Central memory CD8-positive, alpha-beta T cell (primary cell): ENCODE measurements around the gene FAM89B.

ENCODE experiments used
- ATAC-seq: fragments of 150-1000 bp; cut with Tn5 transposase; replicated peaks from 2 replicates; pipeline ENCODE4 v1.10.0; 2022; ENCODE audit warnings: mild to moderate bottlenecking, moderate FRiP score, moderate number of reproducible peaks; ENCODE audit not compliant: poor library complexity, severe bottlenecking; ENCODE audit errors: extremely low read depth
- DNase-seq, 2 donors: peaks; one replicate each; pipeline ENCODE4 v3.0.0; 2021; ENCODE audit warnings: low spot score in 2 of 2
- H3K27ac Mint-ChIP-seq: one replicate; pipeline ENCODE4 v1.8.0; 2022; ENCODE audit warnings: low read depth, mild to moderate bottlenecking, moderate library complexity, mixed read lengths
- H3K27me3 Mint-ChIP-seq: one replicate; pipeline ENCODE4 v1.8.0; 2022; ENCODE audit warnings: mixed read lengths
- H3K36me3 Mint-ChIP-seq: one replicate; pipeline ENCODE4 v1.8.0; 2022; ENCODE audit warnings: mild to moderate bottlenecking, moderate library complexity, mixed read lengths; ENCODE audit not compliant: insufficient read depth
- H3K4me1 Mint-ChIP-seq: one replicate; pipeline ENCODE4 v1.8.0; 2022; ENCODE audit warnings: mixed read lengths
- H3K4me3 Mint-ChIP-seq: one replicate; pipeline ENCODE4 v1.8.0; 2022; ENCODE audit warnings: mild to moderate bottlenecking, moderate library complexity, mixed read lengths
- H3K9me3 Mint-ChIP-seq: one replicate; pipeline ENCODE4 v1.8.0; 2022; ENCODE audit warnings: mixed read lengths

The FAM89B gene

DNA sequence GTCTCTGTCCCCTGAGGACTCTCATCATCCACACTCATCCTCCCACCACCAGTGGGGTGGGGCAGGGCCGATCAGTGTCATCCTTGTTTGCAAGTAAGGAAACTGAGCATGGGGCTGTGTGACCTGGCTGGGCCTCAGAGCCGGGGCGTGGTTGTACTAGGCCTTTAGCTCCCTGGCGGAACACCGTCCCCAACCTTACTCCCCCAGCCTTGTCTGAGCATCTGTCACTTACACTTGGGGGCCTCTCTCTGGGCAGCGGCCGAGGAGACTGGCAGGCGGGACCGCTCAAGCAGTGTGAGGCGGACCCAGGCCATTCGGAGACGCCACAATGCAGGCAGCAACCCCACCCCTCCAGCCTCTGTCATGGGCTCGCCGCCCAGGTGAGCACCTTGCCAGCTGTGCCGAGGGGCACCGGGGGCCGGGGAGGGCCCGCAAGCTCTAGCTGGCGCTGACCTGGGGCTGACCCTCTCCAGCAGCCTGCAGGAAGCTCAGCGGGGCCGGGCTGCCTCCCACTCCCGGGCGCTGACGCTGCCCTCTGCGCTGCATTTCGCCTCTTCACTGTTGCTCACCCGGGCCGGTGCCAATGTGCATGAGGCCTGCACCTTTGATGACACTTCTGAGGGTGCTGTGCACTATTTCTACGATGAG, 47.1 kb downstream of the FAM89B start:
- Mint-ChIP-seq H3K36me3 (peaks cover 34% of the 10 kb centered on the region), H3K9me3 (no peaks in the 10 kb centered on the region), H3K27ac (no peak overlapping the region), H3K4me3 (no peak overlapping the region), H3K4me1 (peaks cover 22% of the 10 kb centered on the region), H3K27me3 (no peaks in the 10 kb centered on the region)
- DNase-seq (no peak), ATAC-seq (no peak)

DNA sequence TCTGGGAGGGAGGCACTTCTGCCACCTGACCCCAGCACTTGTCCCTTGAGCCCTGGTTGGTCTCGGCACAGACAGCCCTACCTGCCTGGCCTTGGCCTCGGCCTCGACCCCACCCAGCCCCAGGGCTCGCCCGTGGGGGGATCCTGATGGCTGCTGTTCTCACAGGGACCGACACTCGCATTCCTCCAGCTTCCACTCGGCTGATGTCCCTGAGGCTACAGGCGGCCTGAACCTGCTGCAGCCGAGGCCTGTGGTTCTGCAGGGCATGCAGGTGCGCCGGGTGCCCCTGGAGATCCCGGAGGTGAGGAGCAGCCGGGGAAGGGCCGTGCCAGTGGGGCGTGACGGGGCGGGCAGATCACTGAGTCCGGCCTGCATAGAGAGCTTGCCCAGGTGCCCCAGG, 48.3 kb downstream of the FAM89B start:
- Mint-ChIP-seq H3K27ac (no peak overlapping the region), H3K36me3 (peaks cover 25% of the 10 kb centered on the region)

DNA sequence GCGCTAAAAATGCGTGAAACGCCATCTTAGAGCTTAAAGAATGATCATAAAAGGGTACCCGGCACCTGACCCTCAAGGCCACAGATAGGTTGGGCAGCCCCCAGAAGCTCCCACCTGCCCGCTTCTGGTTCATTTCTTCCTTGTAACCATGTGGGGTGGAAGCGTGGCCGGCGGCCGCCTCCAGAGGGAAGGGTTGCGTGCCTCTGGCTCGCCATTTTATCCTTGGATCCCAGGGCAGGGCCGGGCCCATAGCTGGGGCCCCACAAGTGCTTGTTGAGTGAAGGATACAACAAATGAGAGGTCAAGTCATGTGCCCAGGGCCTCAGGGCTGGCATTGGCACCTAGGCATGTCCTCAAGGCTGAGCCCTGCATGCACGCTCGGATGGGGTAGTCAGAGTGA, 49.1 kb downstream of the FAM89B start:
- Mint-ChIP-seq H3K9me3 (no peaks in the 10 kb centered on the region), H3K27me3 (no peaks in the 10 kb centered on the region), H3K4me3 (no peak overlapping the region), H3K4me1 (peaks cover 25% of the 10 kb centered on the region), H3K36me3 (peaks cover 30% of the 10 kb centered on the region), H3K27ac (no peak overlapping the region)
- DNase-seq (no peak), ATAC-seq (no peak)

More for the DNA sequence above, 48.3 kb downstream of the FAM89B start:
- ATAC-seq (no peak), DNase-seq (no peak)
- Mint-ChIP-seq H3K27me3 (no peaks in the 10 kb centered on the region), H3K9me3 (no peaks in the 10 kb centered on the region), H3K4me1 (peaks cover 22% of the 10 kb centered on the region), H3K4me3 (no peak overlapping the region)

DNA sequence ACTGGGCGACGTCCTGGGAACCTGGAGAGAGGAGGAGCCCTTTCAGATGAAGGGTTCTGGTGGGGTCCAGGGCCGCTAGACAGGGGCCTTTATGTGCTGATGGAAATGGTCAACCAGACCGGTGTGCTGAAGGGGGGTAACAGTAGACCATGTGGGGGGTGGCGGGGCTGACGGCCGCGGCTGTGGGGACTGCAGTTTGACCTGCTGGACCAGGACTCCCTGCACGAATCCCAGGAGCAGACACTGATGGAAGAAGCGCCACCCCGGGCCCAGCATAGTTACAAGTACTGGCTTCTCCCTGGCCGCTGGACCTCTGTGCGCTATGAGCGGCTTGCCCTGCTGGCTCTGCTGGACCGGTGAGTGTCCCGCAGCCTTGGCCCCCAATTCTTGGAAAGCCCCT, 49.7 kb downstream of the FAM89B start:
- Mint-ChIP-seq H3K9me3 (no peaks in the 10 kb centered on the region), H3K27ac (no peak overlapping the region), H3K36me3 (peaks cover 27% of the 10 kb centered on the region), H3K4me3 (no peak overlapping the region), H3K4me1 (peaks cover 19% of the 10 kb centered on the region), H3K27me3 (no peaks in the 10 kb centered on the region)
- DNase-seq (no peak), ATAC-seq (no peak)

DNA sequence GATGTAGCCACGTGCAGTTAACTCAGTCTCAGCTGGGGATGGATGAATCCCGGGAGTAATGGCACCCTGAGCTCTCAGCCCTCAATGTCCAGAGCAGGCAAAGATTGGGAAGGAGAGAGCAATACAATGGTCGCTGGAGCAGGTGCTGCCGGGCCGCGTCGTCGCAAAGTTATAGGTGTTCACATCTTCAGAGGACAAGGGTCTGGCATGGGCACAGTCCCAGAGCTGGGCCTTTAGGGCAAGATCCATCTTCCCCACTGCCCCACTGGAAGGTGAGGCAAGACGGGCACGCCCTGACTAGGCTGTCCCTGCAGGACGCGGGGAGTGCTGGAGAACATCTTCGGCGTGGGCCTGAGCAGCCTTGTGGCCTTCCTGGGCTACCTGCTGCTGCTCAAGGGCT, 50.8 kb downstream of the FAM89B start:
- H3K36me3 Mint-ChIP-seq: peaks cover 25% of the 10 kb centered on the region
- H3K27me3 Mint-ChIP-seq: no peaks in the 10 kb centered on the region
- no peak overlapping the region for H3K4me3 Mint-ChIP-seq
- H3K9me3 Mint-ChIP-seq: no peaks in the 10 kb centered on the region
- H3K4me1 Mint-ChIP-seq: peaks cover 19% of the 10 kb centered on the region
- no peak for DNase-seq
- no peak overlapping the region for H3K27ac Mint-ChIP-seq
- no peak for ATAC-seq
